Effector memory CD8-positive, alpha-beta T cell (primary cell): Measurements from ENCODE around the gene GFI1.
"Not testable (repeated sequence)": the region's sequence is repeated elsewhere in the genome, so short reads cannot be mapped to it uniquely, and the experiment has no call there.

Experiments
- ATAC-seq: fragments of 150-1000 bp; cut with Tn5 transposase; replicated peaks from 2 replicates; pipeline ENCODE4 v1.10.0; 2021; ENCODE audit warnings: mild to moderate bottlenecking, moderate library complexity
- DNase-seq, 3 experiments: peaks; one replicate each; pipeline ENCODE4 v3.0.0; 2021
- H3K27ac Mint-ChIP-seq, 2 donors: one replicate each; pipeline ENCODE4 v1.8.0; 2022; ENCODE audit warnings: mild to moderate bottlenecking in 2 of 2, mixed read lengths in 2 of 2, moderate library complexity in 2 of 2
- H3K27me3 Mint-ChIP-seq, 2 donors: one replicate each; pipeline ENCODE4 v1.8.0; 2022; ENCODE audit warnings: mixed read lengths in 2 of 2
- H3K36me3 Mint-ChIP-seq: one replicate; pipeline ENCODE4 v1.8.0; 2022; ENCODE audit warnings: mild to moderate bottlenecking, moderate library complexity, mixed read lengths; ENCODE audit not compliant: insufficient read depth
- H3K4me1 Mint-ChIP-seq, 2 donors: one replicate each; pipeline ENCODE4 v1.8.0; 2022; ENCODE audit warnings: low read depth in 2 of 2, mixed read lengths in 2 of 2
- H3K4me3 Mint-ChIP-seq, 2 donors: one replicate each; pipeline ENCODE4 v1.8.0; 2022; ENCODE audit warnings: mild to moderate bottlenecking in 2 of 2, mixed read lengths in 2 of 2, moderate library complexity in 2 of 2
- H3K9me3 Mint-ChIP-seq, 2 donors: one replicate each; pipeline ENCODE4 v1.8.0; 2022; ENCODE audit warnings: mixed read lengths in 2 of 2
- total RNA-seq, 9 experiments: gene quantifications; one replicate each; lab custom pipeline; 2026; lab: John Stamatoyannopoulos, UW

The GFI1 gene
- total RNA-seq: 41.9 to 133 (median 76.7) reads per million in 9 experiments

DNA sequence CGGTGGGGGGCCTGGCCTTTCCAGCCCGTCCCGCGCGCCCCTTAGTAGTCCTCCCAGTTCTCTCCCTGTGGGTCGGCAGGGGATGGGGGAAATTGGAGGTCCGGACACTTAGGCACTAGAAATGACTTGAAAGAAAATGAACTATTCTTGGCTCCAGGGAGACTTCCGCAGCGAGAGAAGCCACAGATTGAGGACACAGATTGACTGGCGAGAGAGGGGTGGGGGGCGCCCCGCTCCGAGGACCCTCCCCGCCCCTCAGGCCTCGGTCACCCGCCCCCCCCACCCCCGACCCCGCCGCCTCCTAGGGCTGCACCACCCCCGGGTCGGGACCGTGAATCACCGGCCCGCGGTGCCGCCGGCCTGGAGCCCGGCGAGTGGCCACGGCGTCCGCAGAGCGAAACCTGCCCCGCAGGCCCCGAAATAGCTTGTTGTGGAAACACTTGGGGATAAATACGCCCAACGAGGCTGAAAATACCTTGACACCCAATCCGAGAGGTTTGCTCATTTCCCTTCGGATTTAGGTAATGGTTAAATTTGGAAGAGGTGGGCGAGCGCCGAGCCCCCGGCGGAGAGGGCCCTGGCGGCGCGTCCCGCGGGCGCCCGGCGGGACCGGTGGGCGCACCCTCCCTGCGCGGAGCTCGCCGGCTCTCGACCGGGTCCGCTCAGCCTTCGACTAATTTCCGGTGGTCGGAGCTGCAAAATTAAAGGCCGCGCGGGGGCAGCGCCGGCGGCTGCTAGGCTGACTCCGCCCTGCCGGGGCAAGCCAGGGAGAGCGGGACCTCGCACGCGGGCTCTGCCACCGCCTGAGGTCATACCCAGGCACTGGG, at the start of gene GFI1:
Gene GFI1 (minus strand): TSS at position 675 of the 827 bp plus-strand sequence. CDS start 3,438 bp downstream, outside the sequence.
- peak; percentile 35 for ATAC-seq
- Mint-ChIP-seq H3K27me3 (no peaks in the 10 kb centered on the region), H3K9me3 (no peaks in the 10 kb centered on the region), H3K36me3 (peaks cover 32% of the 10 kb centered on the region), H3K4me3 (peak within 1 kb of the TSS; percentile 98), H3K4me1 (peaks cover 26 to 35% of the 10 kb centered on the region in 2 donors), H3K27ac (peak within 1 kb of the TSS; percentile 95 to 96)
- DNase-seq: peak; percentile 45 to 55 (median 47)

DNA sequence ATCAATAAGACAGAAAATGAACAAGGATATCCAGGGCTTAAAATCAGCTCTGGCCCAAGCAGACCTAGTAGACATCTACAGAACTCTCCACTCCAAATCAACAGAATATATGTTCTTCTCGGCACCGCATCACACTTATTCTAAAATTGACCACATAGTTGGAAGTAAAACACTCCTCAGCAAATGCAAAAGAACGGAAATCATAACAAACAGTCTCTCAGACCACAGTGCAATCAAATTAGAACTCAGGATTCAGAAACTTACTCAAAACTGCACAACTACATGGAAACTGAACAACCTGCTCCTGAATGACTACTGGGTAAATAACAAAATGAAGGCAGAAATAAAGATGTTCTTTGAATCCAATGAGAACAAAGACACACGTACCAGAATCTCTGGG, 45.6 kb upstream of the GFI1 start:
- Mint-ChIP-seq H3K27ac (peak overlapping the region; percentile 82 to 89), H3K4me1 (peaks cover 21 to 42% of the 10 kb centered on the region in 2 donors), H3K4me3 (peak overlapping the region; percentile 7 to 64)
- not testable (repeated sequence) for ATAC-seq, H3K9me3 Mint-ChIP-seq, H3K27me3 Mint-ChIP-seq, DNase-seq, H3K36me3 Mint-ChIP-seq

DNA sequence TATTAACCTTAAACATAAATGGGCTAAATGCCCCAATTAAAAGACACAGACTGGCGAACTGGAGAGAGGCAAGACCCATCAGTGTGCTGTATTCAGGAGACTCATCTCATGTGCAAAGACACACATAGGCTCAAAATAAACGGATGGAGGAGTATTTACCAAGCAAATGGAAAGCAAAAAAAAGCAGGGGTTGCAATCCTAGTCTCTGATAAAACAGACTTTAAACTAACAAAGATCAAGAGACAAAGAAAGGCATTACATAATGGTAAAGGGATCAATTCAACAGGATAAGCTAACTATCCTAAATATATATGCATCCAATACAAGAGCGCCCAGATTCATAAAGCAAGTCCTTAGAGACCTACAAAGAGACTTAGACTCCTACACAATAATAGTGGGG, 45.2 kb upstream of the GFI1 start:
- H3K4me3 Mint-ChIP-seq: peak overlapping the region; percentile 7 to 64
- H3K4me1 Mint-ChIP-seq: peaks cover 21 to 41% of the 10 kb centered on the region in 2 donors
- not testable (repeated sequence) for H3K36me3 Mint-ChIP-seq, DNase-seq, ATAC-seq, H3K9me3 Mint-ChIP-seq, H3K27me3 Mint-ChIP-seq
- H3K27ac Mint-ChIP-seq: peak overlapping the region; percentile 82 to 89

DNA sequence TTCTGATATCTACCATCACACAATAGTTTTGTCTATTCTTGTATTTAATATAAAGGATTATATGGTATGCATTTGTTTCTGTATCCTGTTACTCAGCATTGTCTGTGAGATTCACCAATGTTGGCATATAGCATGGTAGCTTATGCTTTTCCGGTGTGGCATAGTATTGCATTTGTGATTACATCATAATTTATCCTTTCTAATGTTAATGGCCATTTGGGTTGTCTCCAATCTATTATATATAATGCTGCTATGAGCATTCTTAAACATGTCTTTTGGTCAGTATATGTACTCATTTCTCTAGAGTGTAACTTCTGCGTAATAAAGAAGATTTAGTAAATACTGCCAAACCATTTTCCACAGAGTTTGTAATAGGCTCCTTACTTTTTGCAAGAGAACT, 40.9 kb upstream of the GFI1 start:
- ATAC-seq: no peak
- H3K27me3 Mint-ChIP-seq: no peaks in the 10 kb centered on the region
- peaks cover 4% of the 10 kb centered on the region for H3K36me3 Mint-ChIP-seq
- H3K4me1 Mint-ChIP-seq: peaks cover 16 to 19% of the 10 kb centered on the region in 2 donors
- no peak overlapping the region for H3K27ac Mint-ChIP-seq
- H3K4me3 Mint-ChIP-seq: no peak overlapping the region
- DNase-seq: no peak
- peaks cover 0 to 6% of the 10 kb centered on the region in 2 donors for H3K9me3 Mint-ChIP-seq

DNA sequence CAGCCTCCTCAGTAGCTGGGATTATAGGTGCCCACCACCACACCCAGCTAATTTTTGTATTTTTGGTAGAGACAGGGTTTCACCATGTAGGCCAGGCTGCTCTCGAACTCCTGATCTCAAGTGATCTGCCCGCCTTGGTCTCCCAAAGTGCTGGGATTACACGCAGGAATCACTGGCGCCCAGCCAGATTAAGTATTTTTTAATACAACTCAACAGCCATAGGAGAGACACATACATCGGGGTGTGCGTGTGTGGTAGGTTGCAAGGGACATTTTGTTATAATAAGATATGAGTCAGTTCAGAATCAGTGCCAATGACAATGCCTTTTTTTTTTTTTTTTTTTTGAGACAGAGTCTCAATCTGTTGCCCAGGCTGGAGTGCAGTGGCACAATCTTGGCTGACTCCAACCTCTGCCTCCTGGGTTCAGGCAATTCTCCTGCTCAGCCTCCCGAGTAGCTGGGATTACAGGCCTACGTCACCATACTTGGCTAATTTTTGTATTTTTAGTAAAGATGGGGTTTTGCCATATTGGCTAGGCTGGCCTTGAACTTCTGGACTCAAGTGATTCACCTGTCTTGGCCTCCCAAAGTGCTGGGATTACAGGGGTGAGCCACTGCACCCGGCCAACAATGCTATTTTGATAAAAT, 38.3 kb upstream of the GFI1 start:
- not testable (repeated sequence) for ATAC-seq, H3K27me3 Mint-ChIP-seq, DNase-seq, H3K4me3 Mint-ChIP-seq, H3K27ac Mint-ChIP-seq, H3K36me3 Mint-ChIP-seq, H3K9me3 Mint-ChIP-seq, H3K4me1 Mint-ChIP-seq

DNA sequence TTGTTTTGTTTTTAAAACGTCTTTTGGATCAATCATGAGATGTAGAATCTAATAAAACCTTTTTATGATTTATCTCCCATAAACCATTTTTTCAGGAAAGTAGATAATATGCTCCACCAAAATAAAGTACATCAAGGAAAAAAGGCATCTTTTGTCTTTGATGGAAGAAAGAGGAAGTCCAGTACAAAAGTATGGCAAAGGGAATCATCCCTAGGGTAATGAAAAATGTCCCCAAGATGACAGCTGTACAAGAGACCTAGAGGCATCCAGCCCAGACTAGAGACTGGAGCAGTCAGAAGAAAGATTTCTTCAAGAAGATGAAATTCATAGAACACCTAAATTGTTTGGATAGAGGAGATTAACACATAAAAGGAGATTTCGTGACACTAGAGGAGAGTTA, 32.3 kb upstream of the GFI1 start:
- Mint-ChIP-seq H3K4me1 (no peaks in the 10 kb centered on the region), H3K27me3 (no peaks in the 10 kb centered on the region), H3K4me3 (no peak overlapping the region), H3K27ac (no peak overlapping the region), H3K36me3 (no peaks in the 10 kb centered on the region), H3K9me3 (no peaks in the 10 kb centered on the region)
- ATAC-seq: no peak
- DNase-seq: no peak

DNA sequence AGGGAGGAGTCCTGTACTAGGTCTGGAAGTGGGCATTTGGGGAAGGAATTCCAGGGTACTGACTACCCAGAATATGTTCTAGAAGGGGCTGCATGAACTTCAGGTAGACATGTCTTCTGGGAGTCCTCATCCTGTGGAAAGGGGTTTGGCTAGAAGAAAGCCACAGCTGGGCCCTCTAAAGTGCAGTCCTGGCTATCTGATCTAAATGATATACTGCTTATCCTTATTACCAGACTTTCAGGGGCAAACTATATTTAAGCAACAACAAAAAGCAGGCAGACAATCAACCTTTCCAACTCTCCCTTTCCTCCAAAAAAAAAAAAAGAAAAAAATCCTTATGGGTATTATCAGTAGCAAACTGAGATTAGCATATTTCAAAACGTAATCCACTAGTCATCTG, 29.8 kb upstream of the GFI1 start:
- DNase-seq (no peak), ATAC-seq (no peak)
- Mint-ChIP-seq H3K27ac (no peak overlapping the region), H3K4me3 (no peak overlapping the region), H3K4me1 (no peaks in the 10 kb centered on the region), H3K9me3 (no peaks in the 10 kb centered on the region), H3K27me3 (no peaks in the 10 kb centered on the region), H3K36me3 (no peaks in the 10 kb centered on the region)

DNA sequence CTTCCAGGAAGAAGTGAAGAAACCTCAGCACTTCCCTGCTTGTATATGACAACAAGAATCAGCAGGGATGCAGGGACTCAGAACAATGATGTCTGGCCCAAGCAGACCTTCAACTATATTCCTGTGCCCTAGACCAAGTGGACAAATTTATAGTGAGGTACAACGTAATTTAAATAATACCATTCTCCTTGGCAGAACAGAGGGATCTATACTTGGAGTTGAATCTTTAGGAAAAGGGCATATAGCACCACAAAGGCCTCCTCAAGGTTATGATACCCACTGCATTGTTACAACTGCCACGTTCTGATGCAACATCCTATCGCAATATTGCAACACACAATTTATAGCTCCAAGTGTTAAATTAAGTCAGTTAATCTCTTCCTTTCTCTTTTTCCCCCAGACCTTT, 29.1 kb upstream of the GFI1 start:
- no peaks in the 10 kb centered on the region for H3K36me3 Mint-ChIP-seq
- no peaks in the 10 kb centered on the region for H3K27me3 Mint-ChIP-seq
- DNase-seq (no peak), ATAC-seq (no peak)
- no peak overlapping the region for H3K4me3 Mint-ChIP-seq
- H3K27ac Mint-ChIP-seq: no peak overlapping the region
- no peaks in the 10 kb centered on the region for H3K4me1 Mint-ChIP-seq
- H3K9me3 Mint-ChIP-seq: no peaks in the 10 kb centered on the region

DNA sequence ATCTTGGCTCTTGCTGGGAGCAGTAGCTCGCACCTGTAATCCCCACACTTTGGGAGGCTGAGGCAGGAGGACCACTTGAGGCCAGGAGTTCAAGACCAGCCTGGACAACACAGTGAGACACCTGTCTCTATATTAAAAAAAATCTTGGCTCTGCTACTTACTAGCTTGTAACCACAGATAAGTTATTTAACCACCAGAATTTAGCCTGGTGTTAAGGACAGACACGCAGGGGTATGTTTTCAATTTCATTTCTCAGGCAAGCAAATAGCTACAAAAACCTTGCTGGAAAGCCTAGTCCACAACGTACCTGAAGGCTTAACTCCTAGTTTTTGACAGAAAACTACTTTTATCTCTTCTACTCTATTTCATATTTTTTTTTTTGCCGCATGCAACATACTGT, 24.8 kb upstream of the GFI1 start:
- Mint-ChIP-seq H3K27ac (no peak overlapping the region), H3K4me3 (no peak overlapping the region), H3K9me3 (no peaks in the 10 kb centered on the region), H3K4me1 (no peaks in the 10 kb centered on the region), H3K27me3 (no peaks in the 10 kb centered on the region), H3K36me3 (no peaks in the 10 kb centered on the region)
- no peak for DNase-seq
- ATAC-seq: no peak

DNA sequence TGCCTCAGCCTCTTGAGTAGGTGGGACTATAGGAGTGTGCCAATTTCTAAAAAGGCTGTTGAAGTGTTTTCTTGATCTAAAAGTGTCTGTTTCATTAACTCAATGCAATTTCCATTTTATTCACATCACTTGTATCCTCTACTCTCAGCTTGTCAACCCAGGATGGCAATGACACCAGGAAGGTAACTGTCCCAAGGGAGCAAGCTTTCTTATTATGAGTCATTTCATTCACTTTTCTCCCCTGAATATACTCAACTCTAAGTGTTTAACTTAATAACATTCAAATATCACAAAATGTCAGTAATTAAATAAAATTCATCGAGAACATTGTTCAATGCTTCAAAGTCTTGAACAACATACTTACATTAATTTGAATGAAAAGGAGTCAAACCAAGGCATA, 22.9 kb upstream of the GFI1 start:
- DNase-seq (no peak), ATAC-seq (no peak)
- Mint-ChIP-seq H3K36me3 (no peaks in the 10 kb centered on the region), H3K27ac (no peak overlapping the region), H3K9me3 (no peaks in the 10 kb centered on the region), H3K4me1 (peaks cover 0 to 2% of the 10 kb centered on the region in 2 donors), H3K4me3 (no peak overlapping the region), H3K27me3 (no peaks in the 10 kb centered on the region)

DNA sequence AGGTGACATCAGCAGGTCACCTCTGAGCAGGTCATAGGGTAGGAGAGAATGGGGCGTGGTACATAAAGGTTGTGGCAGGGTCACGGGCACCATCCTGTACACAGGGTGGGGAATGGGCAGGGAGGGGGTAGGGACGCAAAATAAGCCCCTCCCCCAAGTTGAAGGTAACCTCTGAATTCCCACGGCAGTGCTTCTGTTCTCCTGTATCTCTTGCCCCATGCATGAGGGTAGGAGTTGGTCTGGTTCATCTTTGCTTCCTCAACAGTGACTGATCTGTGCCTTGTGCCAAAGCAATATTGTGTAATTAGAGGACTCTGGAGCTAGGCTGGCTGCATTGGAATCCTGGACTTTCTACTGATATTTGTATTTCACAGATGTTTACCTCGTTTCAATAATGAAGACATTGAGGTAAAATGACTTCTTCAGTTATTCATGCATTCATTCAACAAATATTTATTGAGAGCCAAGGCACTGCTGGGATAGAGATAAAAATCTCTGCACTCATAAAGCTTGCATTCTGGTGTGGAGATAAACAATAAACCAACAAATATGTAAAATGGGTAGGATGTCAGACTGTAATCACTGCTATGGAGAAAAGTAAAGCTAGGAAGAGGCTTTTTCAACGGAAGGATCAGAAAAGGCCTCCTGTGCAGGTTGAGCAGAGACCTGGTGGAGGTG, 18.4 kb upstream of the GFI1 start:
- DNase-seq: no peak
- no peak for ATAC-seq
- peaks cover 3 to 7% of the 10 kb centered on the region in 2 donors for H3K4me1 Mint-ChIP-seq
- H3K4me3 Mint-ChIP-seq: no peak overlapping the region
- no peak overlapping the region for H3K27ac Mint-ChIP-seq
- H3K9me3 Mint-ChIP-seq: no peaks in the 10 kb centered on the region
- H3K36me3 Mint-ChIP-seq: no peaks in the 10 kb centered on the region
- no peaks in the 10 kb centered on the region for H3K27me3 Mint-ChIP-seq

DNA sequence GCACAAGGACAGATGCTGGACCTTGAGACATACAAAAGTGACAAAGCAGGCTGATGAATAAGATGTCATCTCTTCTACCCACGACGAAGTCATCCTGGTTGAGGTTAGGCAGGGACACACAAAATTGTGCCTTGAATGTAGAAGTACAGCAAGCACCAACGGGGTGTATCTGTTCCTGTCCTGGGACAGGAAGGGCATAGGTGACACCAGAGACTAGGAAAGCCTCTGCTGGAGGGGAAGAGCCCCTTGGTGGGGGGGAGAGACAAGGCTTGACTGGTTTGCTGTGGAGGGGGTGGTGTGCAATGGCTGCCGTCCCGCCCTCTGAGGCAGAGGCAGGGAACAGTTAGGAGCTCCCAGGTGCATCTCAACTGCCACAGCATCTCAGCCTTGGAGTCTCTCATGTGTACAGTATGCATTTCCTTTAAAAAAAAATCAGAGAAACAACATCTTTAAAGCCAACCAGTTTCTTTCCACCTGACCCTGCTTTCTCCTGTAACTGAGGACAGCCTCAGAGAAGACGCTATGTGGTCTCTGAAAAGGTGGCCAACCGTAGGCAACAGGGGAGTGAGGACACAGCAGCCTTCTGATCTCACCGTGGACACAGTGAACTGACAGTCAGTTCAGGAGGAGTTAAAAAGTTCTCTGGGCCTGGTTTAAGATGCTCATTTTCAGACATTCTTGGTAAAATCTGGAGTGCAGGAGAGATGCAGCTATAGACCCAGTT, 17.7 kb upstream of the GFI1 start:
- Mint-ChIP-seq H3K36me3 (no peaks in the 10 kb centered on the region), H3K9me3 (no peaks in the 10 kb centered on the region), H3K27ac (peak overlapping the region; percentile 11 to 47), H3K4me3 (no peak overlapping the region), H3K4me1 (peaks cover 3 to 7% of the 10 kb centered on the region in 2 donors), H3K27me3 (no peaks in the 10 kb centered on the region)
- DNase-seq: no peak
- no peak for ATAC-seq

DNA sequence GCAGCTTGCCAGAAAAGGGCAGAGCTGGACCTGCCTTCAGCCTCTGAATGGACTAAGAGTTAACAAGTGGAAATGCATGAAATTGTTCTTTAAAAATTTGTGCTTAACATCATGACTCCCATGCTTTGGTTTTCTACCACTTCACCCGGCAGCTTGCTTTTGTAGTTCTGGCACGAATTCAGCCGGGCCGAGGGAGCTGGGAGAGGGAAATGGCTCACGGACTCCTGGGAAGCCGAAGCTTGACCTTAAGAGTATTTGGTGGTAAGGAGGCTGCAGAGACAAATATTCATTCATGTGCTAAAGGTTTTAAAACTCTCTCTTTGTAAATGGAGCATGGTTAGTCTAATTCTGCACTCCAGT, 17.2 kb upstream of the GFI1 start:
- H3K36me3 Mint-ChIP-seq: no peaks in the 10 kb centered on the region
- H3K4me3 Mint-ChIP-seq: no peak overlapping the region
- peaks cover 3 to 7% of the 10 kb centered on the region in 2 donors for H3K4me1 Mint-ChIP-seq
- no peaks in the 10 kb centered on the region for H3K9me3 Mint-ChIP-seq
- ATAC-seq (no peak), DNase-seq (no peak)
- peak overlapping the region; percentile 11 to 47 for H3K27ac Mint-ChIP-seq
- H3K27me3 Mint-ChIP-seq: no peaks in the 10 kb centered on the region
